ENCODE results near the gene BSPRY.

The BSPRY gene

DNA sequence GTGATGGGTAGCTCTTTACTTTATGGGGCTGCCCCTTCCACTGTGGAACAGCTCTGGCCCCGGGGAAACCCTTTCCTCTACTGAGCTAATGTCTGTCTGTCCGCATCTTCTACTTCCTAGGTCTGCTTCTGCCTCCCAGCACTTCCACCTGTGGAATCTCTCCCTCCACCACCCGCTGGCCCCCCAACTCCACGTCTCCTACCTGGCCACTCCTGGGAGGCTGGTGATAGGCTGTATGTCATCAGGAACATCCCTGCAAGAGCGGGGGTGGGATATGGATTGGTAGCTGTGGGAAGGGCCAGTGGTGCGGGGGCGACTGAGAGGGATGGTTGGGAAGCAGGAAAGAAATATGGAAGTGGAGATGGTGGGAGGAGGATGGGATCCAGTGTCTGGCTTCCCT is 42.6 kb downstream of the BSPRY start:
- Histone ChIP-seq H3K27ac (no peak overlapping the region), H3K27me3 (ENCODE audit: insufficient read depth, low read depth) (no peaks in the 10 kb centered on the region), H3K9ac (no peak overlapping the region), H3K36me3 (ENCODE audit: insufficient read depth) (no peaks in the 10 kb centered on the region), H4K20me1 (ENCODE audit: insufficient read depth) (no peaks in the 10 kb centered on the region), H3K4me2 (no peak overlapping the region), H3K79me2 (ENCODE audit: insufficient read depth, low read depth) (no peaks in the 10 kb centered on the region), H2AFZ (ENCODE audit: low read depth) (no peak overlapping the region), H3K4me3 (IDR thresholded peaks at IDR 0.05; ENCODE audit: insufficient read depth, low read depth, low read length) (no peak overlapping the region), H3K4me1 (ENCODE audit: low read depth, poor library complexity, severe bottlenecking) (no peaks in the 10 kb centered on the region)
- TF ChIP-seq, protein P1, sequence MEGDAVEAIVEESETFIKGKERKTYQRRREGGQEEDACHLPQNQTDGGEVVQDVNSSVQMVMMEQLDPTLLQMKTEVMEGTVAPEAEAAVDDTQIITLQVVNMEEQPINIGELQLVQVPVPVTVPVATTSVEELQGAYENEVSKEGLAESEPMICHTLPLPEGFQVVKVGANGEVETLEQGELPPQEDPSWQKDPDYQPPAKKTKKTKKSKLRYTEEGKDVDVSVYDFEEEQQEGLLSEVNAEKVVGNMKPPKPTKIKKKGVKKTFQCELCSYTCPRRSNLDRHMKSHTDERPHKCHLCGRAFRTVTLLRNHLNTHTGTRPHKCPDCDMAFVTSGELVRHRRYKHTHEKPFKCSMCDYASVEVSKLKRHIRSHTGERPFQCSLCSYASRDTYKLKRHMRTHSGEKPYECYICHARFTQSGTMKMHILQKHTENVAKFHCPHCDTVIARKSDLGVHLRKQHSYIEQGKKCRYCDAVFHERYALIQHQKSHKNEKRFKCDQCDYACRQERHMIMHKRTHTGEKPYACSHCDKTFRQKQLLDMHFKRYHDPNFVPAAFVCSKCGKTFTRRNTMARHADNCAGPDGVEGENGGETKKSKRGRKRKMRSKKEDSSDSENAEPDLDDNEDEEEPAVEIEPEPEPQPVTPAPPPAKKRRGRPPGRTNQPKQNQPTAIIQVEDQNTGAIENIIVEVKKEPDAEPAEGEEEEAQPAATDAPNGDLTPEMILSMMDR (conservative IDR thresholded peaks at IDR 0.05; ENCODE audit: low read depth, low read length), result no peak

DNA sequence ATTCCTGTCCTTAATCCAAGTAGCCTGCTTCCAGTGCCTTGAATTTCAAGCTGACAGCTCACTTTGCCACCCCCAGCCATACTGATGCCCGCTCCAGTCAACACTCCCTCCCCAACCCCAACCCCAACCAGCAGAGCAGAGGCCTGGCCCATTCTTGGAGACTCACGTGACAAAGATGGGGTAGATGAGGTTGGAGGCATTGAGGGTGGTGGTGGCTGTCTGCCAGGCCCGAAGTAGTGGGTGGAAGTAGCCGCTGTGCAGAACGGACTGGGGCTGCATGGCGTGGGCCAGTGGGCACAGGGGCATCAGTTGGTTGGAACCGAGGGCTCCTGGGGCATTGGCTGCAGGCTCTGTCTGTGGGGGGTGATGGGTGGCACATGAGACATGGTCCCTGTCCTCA is 43.9 kb downstream of the BSPRY start:
- Histone ChIP-seq H3K36me3 (ENCODE audit: insufficient read depth) (no peaks in the 10 kb centered on the region), H3K79me2 (ENCODE audit: insufficient read depth, low read depth) (no peaks in the 10 kb centered on the region), H3K9ac (no peak overlapping the region), H3K4me2 (no peak overlapping the region), H2AFZ (ENCODE audit: low read depth) (no peak overlapping the region), H3K27ac (no peak overlapping the region), H3K27me3 (ENCODE audit: insufficient read depth, low read depth) (no peaks in the 10 kb centered on the region), H4K20me1 (ENCODE audit: insufficient read depth) (no peaks in the 10 kb centered on the region), H3K4me1 (ENCODE audit: low read depth, poor library complexity, severe bottlenecking) (no peaks in the 10 kb centered on the region), H3K4me3 (IDR thresholded peaks at IDR 0.05; ENCODE audit: insufficient read depth, low read depth, low read length) (no peak overlapping the region)
- TF ChIP-seq, protein P1 (conservative IDR thresholded peaks at IDR 0.05; ENCODE audit: low read depth, low read length), result no peak

DNA sequence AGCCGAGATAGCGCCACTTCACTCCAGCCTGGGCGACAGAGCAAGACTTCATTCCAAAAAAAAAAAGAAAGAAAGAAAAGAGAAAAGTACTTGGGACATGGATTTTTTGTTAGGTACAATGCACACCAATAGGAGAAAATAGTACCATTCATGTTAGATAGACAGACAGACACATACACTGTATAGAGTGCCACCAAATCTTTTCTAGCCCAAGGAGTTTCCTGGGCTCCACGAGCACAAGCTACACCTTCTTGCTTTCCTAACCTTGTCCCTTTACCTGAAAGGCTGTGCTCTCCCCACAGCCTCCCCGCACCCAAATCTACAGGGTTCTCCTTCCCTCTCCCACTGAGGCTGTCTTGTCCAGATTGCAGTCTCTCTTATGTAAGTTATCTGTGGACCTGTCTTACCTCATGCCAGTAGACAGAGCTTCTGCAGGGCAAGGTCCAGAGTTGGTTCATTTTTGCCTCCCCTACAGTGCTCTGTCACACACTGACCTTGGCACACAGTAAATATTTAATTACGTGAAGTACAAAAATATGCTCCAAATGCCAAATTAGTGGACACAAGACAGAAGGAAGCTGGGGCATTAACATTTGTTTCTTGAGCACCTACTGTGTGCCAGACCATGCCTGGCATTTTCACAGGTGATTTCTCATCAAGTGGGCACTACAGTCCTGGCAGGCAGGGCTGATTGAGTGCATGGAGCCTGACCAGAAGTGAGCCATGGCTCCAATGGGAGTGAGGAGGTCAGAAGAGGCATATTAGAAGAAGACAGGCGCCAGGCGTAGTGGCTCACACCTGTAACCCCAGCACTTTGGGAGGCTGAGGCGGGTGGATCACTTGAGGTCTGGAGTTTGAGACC is 45.9 kb downstream of the BSPRY start:
- Histone ChIP-seq H3K27me3 (ENCODE audit: insufficient read depth, low read depth) (no peaks in the 10 kb centered on the region), H3K4me2 (no peak overlapping the region), H3K36me3 (ENCODE audit: insufficient read depth) (no peaks in the 10 kb centered on the region), H3K27ac (no peak overlapping the region), H3K79me2 (ENCODE audit: insufficient read depth, low read depth) (no peaks in the 10 kb centered on the region), H3K4me1 (ENCODE audit: low read depth, poor library complexity, severe bottlenecking) (peaks cover 6% of the 10 kb centered on the region), H3K4me3 (IDR thresholded peaks at IDR 0.05; ENCODE audit: insufficient read depth, low read depth, low read length) (no peak overlapping the region), H4K20me1 (ENCODE audit: insufficient read depth) (no peaks in the 10 kb centered on the region), H2AFZ (ENCODE audit: low read depth) (no peak overlapping the region), H3K9ac (no peak overlapping the region)
- TF ChIP-seq, protein P1 (conservative IDR thresholded peaks at IDR 0.05; ENCODE audit: low read depth, low read length), result no peak

DNA sequence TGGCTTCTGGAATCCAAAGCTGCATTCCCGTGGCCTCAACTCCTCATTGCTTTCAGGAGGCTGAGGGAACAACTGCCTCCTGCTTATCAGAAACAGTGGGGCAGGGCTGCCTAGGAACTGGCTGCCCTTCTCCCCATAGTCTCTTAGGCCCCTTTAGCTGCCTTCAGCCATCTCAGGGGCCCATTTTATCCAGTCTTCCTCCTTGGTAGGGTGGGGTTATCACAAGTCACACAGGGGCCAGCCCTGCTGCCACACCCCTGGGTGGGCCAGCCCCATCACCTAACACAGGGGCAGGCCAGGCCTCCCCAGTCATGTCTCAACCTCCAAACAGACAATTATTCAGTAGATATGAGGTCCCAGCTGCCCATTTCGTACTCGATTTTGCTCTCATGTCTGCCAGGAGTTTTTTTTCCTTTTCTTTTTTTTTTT is 47.9 kb downstream of the BSPRY start:
- no peaks in the 10 kb centered on the region for H4K20me1 ChIP-seq (ENCODE audit: insufficient read depth)

More for the DNA sequence above, 47.9 kb downstream of the BSPRY start:
- Histone ChIP-seq H3K36me3 (ENCODE audit: insufficient read depth) (no peaks in the 10 kb centered on the region), H3K4me1 (ENCODE audit: low read depth, poor library complexity, severe bottlenecking) (peaks cover 15% of the 10 kb centered on the region), H3K4me2 (no peak overlapping the region), H3K9ac (no peak overlapping the region), H3K27ac (no peak overlapping the region), H2AFZ (ENCODE audit: low read depth) (no peak overlapping the region), H3K4me3 (IDR thresholded peaks at IDR 0.05; ENCODE audit: insufficient read depth, low read depth, low read length) (no peak overlapping the region), H3K27me3 (ENCODE audit: insufficient read depth, low read depth) (no peaks in the 10 kb centered on the region), H3K79me2 (ENCODE audit: insufficient read depth, low read depth) (no peaks in the 10 kb centered on the region)
- TF ChIP-seq, protein P1 (conservative IDR thresholded peaks at IDR 0.05; ENCODE audit: low read depth, low read length), result no peak

All from KMS-11 (cell line).